ENCODE data around the gene GRIN2A.

GRIN2A gene

DNA sequence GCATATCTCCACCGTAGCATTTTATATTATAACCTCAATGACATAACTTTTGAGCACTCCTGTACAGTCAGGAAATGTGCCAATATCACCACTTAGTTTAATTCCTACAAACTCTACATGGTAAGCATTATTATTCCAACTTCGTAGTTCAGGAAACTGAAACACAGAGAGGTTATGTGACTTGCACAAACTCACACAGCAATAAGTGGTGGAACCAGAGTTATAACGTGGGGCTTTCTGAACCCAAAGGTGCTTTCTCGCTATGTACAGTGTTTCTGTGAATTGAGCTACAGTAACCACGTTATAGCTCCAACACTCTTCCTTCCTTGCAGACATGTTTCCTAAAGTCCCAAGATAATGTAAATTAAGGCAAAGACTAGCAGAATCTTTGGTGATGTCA lies 330.2 kb downstream of the GRIN2A start:
- no peak for DNase-seq (ENCODE audit: low read depth)

DNA sequence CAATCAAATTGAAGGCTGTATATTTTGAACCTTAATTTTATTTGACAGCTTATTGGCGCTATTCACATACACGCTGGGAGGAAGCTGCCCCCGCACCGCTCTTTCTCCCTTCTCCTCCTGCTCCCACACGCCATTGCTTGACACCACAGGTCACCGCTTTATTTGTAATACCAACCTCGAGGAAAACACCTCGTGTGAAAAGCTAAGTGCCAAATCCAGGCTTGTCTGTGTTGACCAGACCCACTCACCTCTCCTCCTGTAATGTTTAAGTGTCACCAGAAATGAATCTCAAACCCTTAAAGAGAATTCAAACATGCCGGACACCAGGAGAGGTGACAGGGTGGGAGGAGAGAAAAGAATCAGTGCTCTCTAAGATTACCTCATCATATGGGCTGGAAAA lies 331.4 kb downstream of the GRIN2A start:
- no peak for DNase-seq (ENCODE audit: low read depth)

DNA sequence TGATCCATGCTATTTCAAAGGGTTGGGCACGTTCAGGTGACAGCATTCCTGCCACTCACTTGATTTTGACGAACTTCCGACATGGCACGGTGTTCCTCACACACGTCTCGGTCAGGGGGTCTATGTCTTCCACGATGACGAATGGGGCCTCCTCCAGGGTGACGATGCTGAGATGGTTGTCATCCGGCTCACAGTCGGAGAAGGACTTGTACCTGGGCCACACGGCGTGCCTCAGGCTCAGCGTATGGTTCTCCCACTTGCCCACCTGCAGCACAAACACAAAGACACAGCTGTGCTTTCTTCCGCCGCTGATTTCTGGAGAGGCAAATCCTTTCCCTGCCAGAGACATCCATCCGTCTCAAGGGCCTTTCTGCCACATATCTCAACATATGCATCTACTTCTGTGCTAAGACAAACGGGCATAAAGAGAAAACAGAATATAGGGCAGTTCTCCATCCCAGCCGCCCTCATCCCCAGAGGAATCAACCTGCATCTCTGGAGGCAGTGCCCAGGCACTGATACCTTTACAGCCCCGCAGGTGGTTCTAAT lies 332.5 kb downstream of the GRIN2A start:
- DNase-seq (ENCODE audit: low read depth), result no peak

DNA sequence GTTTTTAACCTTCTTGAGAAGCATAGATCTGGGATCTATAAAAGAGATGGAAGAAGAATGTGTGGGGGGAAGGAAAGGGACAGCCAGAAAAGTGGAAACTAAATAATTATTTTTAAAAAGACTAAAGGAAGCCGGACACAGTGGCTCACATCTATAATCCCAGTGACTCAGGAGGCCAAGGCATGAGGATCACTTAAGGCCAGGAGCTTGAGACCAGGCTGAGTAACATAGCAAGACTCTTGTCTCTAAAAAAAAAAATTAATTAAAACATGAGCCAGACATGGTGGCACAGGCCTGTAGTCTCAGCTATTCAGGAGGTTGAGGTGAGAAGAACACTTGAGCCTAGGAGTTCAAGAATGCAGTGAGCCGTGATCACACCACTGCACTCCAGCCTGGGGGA lies 335.1 kb downstream of the GRIN2A start:
- DNase-seq (ENCODE audit: low read depth), result no peak

DNA sequence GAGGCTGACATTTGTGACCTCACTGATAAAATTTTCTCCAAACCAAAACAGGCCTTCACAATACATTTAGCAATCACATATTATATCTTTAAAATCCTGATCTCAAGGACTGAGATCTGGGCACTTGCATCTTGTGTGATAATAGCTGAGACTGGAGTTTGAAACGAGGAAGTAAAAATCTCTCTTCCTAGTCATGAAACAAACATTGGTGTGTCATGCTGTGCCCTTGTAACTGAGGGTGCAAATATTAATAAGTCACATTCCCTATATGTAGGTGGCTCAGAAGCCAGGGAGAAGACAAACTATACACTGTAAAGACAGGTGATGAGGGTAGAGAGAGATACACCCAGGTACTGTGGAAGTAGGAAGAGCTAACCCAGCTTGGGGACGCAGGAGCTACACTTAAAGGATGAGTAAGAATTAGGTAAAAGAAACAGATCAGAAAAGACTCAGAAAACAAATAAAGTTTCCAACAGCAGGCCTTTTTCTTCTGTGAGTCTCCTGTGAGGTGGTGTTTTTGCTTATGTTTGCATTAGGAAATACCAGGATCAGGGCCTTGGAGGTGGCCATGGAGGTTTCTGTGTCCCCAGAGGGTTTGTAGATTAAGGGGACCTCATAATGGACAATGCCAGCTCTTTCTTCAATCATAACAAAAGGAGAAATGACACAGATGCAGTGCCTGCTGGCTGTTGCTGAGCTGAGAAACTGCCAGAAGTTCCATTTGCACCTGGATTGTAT lies 335.7 kb downstream of the GRIN2A start:
- DNase-seq (ENCODE audit: low read depth), result no peak

DNA sequence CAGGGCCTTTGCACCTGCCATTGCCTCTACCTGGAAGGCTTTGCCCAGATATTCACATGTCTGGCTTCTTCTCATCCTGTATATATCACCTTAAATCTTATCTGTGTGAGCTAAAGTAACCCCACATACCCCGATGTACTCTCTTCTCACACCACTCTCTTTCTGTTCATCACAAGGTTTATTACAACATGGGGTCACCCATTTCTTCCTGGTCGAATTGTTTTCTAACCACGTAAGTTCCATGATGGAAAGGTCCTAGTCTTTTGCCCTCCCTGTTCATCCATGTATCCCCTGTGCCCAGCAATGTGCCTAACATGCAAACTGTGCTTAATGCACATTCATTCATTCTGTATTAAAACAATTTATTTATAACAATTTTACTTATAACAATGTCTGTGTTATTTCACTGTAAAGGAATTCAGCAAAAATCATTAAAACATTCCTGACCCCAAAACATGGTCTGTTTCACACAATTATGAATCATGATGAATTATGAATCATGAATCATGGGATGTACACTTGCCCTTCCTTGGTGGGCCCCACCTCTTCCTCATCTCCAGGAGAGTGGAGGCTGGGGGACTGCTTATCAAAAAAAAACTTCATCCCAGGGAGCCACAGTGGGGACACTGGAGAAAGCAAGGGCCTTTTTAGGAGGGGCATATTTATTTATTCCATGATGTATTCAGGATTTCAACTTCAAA lies 336.4 kb downstream of the GRIN2A start:
- DNase-seq (ENCODE audit: low read depth), result no peak

DNA sequence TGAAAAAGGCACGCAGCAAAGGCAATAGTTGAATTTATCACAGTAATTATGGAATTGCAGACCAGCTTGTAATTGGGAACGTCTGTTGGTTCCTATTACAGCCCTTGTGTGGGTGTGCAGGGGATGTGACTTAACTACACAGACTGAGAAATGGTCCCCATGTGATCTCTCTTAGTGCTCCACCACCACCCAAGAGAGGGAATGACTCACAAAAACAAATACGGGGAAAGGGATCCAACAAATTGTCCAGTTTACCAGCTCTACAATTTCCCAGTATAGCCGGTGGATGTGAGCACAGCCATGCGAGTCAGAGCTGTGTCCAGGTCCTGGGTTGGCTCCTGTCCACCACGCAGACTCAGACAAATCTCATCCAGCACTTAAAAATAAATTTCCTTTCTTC lies 337.9 kb downstream of the GRIN2A start:
- DNase-seq (ENCODE audit: low read depth), result no peak

DNA sequence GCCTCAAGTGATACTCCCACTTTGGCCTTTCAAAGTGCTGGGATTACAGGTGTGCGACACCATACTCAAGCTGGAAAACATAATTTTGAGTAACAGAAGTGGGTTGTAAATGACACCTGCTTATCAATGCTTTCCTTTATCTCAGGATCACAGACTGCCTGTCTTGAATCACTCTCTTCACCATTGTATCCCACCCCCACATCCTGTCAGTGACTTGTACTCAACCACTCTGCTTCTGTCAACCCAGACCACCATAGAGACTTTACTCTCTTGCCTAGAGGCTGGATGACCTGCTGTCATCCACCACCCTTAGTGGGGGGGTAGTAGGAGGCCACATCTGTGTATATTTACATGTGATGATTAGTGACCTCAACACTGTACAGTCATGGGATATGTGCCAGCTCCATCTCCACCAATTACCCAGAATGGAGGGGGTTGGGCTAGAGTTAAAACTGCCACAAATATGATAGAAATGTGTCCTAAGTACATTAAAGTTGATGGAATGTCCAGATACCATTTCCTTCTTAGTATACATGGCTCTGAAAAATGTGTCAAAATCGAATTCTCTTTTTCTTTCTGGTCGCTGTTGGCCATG lies 338.7 kb downstream of the GRIN2A start:
- DNase-seq (ENCODE audit: low read depth), result no peak

DNA sequence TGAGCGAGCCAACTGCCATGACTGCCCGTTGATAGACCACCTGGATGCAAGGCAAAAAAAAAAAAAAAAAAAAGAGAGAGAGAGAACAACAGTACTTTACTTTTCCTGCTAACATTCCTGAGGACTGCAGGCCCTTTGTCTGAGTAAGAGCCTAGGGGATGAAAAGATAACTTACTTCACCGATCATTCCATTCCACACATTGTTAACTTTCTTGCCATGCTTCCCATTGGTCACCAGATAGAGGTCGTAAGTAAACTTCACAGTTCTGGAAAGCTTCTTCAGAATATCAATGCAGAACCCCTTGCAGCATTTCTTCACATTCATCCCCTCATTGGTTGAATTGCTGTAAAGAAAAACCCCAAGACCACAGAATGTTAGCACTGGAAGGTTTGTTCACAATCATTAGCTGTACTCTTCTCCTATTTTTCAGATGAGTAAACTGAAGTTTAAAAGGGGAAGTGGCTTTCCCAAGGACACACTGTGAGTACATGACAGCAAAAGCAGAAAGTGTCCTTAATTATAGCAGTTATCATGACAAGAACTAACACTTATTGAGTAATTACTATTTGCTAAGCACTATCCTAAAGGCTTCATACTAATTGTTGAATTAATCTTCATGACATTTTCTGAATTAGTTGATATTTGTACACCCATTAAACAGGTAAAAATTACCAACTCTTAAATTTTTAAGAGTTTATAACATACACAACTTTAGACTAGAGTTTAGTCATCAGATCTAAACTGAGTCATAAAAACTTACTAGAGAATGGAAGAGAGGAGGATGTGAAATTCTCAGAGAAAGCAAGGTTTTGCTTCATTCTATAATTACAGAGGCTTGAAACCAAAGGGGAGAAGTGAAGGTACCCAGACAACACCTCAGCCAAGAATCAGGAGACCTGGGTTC lies 341.2 kb downstream of the GRIN2A start:
- DNase-seq (ENCODE audit: low read depth), result no peak

DNA sequence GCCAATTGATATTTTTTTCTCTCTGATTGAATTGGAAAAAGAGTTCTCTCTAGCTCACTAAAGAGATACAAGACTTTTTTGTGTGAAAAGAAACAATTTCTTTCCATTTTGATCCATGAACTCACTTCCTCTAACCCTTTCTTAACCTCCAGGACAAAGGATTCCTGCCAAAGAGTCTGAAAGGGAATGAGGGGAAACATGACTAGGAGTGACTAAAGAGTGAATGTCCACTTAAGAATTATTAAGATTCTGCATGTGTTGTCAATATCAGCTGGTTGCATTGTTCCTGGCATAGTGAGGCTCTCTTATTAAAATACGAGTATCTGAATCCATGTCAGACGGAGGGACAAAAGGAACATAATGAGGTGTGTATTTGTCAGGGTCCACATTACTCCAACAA lies 344.7 kb downstream of the GRIN2A start:
- no peak for DNase-seq (ENCODE audit: low read depth)

DNA sequence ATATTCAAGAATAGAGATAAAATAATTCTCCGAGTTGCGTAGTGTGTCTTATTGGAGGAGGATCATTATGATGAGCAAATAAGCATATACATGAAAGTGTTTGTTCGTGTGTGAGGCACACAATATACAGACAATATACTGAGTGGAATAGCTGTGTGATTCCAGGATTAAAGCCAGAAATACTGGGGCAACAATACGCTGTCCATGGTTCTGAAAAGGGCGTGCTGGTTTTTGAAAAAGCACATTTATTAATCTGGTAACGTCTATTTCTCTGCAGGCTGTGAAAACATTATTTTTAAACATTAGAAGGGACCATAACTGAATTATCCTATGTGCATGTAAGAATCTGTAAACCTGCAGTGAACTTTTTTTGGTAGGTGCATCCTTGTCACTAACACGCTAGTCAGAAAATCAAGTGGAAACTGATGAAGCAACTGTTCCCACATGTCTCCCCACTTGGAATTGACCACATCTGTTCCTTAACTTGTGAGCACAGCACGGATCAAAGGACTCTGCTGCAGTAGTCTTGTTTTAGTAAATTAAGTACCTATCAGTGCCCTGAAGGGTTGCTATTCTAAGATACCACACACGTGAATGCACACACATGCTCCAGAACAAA lies 346.0 kb downstream of the GRIN2A start:
- no peak for DNase-seq (ENCODE audit: low read depth)

DNA sequence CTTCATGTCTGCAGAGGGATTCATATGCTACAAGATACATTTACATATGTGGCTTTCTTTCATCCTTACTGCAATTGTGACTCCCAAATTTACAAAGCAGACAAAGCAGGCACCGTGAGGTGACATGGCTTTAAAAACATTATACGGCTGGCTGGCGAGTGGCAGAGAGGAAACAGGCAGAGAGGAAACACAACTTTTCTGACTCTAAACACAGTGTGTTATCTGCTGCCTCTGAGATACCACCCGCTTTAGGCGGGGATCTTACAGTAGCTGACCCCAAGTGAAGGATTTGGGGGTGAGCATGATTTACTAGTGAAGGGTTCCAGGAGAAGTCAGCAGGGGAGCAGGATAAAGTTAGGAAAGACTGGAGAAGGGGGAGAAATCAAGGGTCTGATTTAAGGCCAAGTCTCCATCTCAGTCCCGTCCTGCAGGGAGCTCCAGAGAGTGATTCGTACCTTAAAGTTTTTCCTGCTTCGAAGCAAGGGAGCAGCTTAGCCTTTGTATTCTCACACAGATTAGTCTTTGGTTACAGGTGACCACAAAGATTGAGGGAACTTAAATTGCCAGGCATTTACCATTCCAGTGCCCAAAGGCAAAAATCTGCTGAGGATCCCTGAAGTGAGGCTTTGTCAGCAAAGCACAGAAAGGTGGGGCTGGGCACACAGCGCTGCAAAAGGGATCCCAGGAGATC lies 355.0 kb downstream of the GRIN2A start:
- DNase-seq (ENCODE audit: low read depth), result no peak

DNA sequence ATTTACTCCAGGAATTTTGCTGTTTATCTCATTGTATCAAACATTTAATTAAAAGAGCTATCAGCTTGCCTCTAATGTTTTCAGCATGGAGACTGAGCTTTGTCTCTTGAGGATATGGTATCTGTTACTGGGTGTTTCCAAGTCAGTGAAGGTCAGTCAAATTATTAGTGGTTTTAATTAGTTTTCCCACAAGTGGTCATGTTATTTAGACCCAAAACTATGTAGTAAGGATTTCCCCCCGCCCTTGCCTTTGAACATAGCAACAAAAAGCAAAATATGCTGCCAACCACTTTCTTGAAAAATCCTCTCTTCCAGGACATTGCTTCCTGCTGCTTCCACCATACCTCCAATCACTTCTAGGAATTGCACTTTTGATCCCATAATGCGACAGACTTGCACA lies 355.6 kb downstream of the GRIN2A start:
- DNase-seq (ENCODE audit: low read depth), result no peak

DNA sequence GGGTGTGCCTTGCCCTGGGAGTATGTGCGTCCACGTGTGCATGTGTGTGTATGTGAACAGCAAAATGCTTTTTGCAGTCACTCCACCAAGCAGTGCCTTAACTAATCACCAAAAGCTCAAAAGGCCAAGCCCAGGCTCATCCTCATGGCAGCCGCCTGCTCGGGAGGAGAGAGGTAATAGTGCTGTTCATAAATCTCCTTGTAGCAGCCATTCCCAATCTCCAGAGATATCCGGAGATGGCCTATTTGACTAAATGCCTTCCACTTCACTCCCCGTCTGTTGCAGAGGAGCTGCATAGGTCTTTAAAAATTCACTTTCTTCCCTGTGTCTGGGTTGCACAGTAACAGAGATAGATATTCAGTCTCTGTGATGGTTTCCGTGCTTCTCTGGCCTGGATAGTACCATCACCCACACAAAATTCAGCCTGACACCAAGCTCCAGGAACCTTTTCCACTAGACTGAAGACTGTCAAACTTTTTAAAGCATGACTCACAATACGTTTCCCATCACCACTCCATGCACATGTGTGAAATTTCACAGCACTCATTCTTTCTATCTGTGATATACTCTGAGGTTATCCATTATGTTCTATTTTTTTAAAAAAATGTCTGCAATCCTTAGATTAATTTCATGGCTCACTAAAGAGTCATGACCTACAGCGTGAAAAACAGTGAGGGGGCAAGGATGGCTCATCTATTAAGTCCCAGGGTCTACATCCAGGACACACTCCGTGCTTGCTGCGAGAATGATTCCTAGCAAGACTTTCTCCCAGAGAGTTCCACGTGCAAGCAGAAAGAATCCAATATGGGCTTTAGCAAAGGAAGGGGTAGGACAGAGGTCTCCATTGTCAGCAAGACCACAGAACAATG lies 357.8 kb downstream of the GRIN2A start:
- no peak for DNase-seq (ENCODE audit: low read depth)

DNA sequence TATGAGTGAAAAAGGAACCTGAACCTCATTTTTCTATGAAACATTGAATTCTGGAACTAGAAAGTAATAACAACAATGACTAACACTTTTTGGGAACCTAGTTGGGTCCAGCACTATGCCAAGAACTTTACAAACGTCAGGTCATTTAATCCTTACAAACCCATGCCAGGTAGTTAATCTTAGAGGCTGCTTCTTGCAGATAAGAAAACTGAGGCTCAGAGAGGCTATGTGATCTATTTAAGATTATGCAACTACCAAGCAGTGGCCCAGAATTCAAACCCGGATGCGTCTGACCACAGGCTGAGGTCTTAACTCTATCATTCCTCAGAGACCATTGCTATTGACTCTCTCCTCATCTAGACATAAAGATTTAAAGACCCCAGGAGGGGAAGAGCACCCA lies 358.7 kb downstream of the GRIN2A start:
- no peak for DNase-seq (ENCODE audit: low read depth)

DNA sequence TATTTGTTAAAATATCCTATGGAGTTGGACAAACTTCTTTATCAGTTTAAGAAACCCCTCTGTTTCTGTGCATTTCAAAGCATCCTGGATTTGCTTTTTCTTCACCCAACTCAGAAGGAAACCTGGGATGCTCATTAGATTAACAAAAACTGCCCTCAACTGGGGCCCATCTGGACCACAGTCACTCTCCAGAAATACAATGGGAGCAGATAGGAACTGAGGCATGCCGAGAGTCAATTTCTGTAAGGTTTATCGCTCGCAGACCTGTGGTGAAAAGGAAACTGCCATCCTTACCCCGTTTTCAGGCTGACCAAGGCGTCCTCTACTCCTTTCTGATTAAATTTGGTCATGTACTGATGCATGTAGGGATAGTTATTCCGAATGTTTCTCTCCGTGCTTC lies 360.3 kb downstream of the GRIN2A start:
- no peak for DNase-seq (ENCODE audit: low read depth)

DNA sequence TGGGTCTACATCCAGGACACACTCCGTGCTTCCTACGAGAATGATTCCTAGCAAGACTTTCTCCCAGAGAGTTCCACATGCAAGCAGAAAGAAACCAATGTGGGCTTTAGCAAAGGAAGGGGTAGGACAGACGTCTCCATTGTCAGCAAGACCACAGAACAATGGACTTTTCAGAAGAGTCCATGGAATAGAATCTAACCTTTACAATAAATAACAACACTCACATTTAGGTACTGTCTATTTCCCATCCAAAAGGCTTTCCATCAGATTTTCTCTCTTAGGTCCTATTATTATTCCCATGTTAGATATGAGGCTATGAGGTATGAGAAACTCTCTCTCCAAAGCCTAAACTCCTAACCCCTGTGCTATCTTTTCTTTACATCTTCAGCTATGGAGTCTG lies 360.9 kb downstream of the GRIN2A start:
- DNase-seq (ENCODE audit: low read depth), result no peak

DNA sequence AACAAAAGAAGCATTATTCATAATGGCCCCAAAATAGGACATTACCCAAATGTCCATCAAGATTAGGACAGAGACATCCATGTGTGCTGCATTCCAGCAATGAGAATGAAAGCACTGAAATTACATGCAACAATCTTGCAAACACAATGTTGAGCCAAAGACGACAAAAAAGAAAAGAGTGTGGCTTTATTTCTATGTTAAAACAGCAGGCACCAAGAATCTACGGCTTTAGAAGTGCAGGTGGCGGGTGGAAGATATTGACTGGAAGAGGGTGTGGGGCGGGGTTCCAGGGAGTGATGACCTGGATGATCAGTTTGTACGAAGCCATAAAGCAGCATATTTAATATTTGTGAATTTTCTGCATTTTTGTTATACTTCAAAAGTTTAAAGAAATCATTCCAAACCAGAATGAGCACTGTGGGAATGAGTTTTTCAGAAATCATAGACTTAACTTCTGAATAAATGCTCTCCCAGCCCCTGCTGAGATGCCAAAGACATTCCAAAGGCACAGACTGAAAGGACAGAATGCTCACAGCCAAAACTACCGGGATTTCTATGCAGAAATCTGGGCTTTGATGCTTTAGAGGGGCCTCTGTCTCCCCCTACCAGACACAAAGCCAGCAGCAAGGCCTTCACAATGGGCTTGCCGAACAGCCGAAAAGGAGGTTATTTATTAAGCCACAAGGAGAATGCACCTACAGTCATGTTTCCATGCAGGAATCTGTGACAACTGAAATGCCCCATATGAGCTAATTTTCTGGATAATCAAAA lies 361.6 kb downstream of the GRIN2A start:
- no peak for DNase-seq (ENCODE audit: low read depth)

DNA sequence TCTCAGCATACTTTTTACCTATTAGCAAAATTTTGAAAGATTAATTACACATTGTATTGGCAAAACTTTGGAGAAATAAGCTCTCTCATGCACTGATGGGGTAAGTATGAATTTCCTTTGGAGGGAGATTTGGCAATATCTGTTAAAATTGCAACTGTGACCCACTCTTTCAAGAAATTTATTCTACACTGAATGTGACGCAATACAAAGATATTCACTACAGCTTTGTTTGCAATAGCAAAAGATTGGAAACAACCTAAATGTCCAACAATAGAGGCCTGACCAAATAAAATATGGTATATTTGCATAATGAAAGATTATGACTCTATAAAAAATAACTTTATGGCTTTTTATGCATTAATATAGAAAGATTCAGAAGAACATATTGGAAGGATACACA lies 363.5 kb downstream of the GRIN2A start:
- no peak for DNase-seq (ENCODE audit: low read depth)
